HepG2 (cell line): Measurements from ENCODE around the gene COMMD8. TPM values are rescaled to one million over a fixed set of nuclear protein-coding genes. Genes with fewer than 3 reads are reported as not detected.

Experiments
- ATF3 ChIP-seq: sonication (generic); formaldehyde crosslinking; IDR thresholded peaks from 2 replicates; pipeline ENCODE4 v1.4.0; 2020; ENCODE audit warnings: missing genetic modification reagents
- GMEB1 ChIP-seq: sonication (generic); formaldehyde crosslinking; IDR thresholded peaks from 2 replicates; pipeline ENCODE4 v1.5.1; 2020; ENCODE audit warnings: missing genetic modification reagents, mild to moderate bottlenecking, borderline replicate concordance
- KIAA2018 ChIP-seq: sonication (generic); formaldehyde crosslinking; IDR thresholded peaks from 2 replicates; pipeline ENCODE4 v1.5.0; 2020; ENCODE audit warnings: mild to moderate bottlenecking, missing genetic modification reagents, borderline replicate concordance
- RCOR2 ChIP-seq: IDR thresholded peaks from 2 replicates; pipeline ENCODE4 v1.6.1; 2016; ENCODE audit warnings: missing biosample characterization, missing genetic modification reagents
- SUZ12 ChIP-seq: fragments of 150-350 bp; IDR thresholded peaks from 2 replicates; pipeline ENCODE4 v1.6.1; 2014; ENCODE audit warnings: low read depth, low read length
- ZFY ChIP-seq: sonication (generic); formaldehyde crosslinking; IDR thresholded peaks from 2 replicates; pipeline ENCODE4 v1.4.0; 2020; ENCODE audit warnings: missing genetic modification reagents
- polyA plus RNA-seq, 8 experiments: library from polyadenylated mRNA; depleted of rRNA in 3 of 8; stranded (reverse) in 7 of 8; unstranded in 1 of 8; fragments of >200 nt; fragmentation: Illumina TruSeq in 4 of 8; extraction: Trizol in 4 of 8; gene quantifications; 2 replicates each; pipeline versions ENCODE4 v1.2.1 to v1.2.3, GENCODE V29; 2011 to 2016; ENCODE audit warnings: low read depth in 4 of 8, missing spikeins in 1 of 8, mixed read lengths in 1 of 8; ENCODE audit not compliant: insufficient read depth in 1 of 8
- total RNA-seq, 5 experiments: library from RNA; depleted of rRNA; stranded (reverse); fragments of >200 nt; fragmentation: Illumina TruSeq; extraction: Trizol; gene quantifications; 2 replicates each; pipeline ENCODE4 v1.2.3, GENCODE V29; 2016; ENCODE audit warnings: low read depth in 1 of 5
- TF ChIP-seq, protein P1 (sequence below): sonication (generic); formaldehyde crosslinking; conservative IDR thresholded peaks from 2 replicates; pipeline ENCODE4 v1.5.0; 2020; ENCODE audit warnings: missing genetic modification reagents

COMMD8 gene
- total and polyA plus RNA-seq, 2 of the 13 experiments (the other 11 are each of a cell fraction or from before 2014, with no cell fraction given): 7.1 to 20.3 TPM

- TF ChIP-seq GMEB1: peak; percentile 53; the same call in 1 of the 2 replicates
- TF ChIP-seq ZFY (CRISPR knock-in tag): peak; percentile 88
- no peak for TF ChIP-seq KIAA2018 (CRISPR knock-in tag)
- TF ChIP-seq, protein P1, sequence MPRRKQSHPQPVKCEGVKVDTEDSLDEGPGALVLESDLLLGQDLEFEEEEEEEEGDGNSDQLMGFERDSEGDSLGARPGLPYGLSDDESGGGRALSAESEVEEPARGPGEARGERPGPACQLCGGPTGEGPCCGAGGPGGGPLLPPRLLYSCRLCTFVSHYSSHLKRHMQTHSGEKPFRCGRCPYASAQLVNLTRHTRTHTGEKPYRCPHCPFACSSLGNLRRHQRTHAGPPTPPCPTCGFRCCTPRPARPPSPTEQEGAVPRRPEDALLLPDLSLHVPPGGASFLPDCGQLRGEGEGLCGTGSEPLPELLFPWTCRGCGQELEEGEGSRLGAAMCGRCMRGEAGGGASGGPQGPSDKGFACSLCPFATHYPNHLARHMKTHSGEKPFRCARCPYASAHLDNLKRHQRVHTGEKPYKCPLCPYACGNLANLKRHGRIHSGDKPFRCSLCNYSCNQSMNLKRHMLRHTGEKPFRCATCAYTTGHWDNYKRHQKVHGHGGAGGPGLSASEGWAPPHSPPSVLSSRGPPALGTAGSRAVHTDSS (CRISPR knock-in tag): no peak
- no peak for TF ChIP-seq RCOR2 (CRISPR knock-in tag)
- no peak for TF ChIP-seq ATF3 (CRISPR knock-in tag)
- TF ChIP-seq SUZ12: no peak
Observed at GRCh38 chr4:47463235-47463956, at the start of gene COMMD8 (continued).
